Spleen (tissue), 11 donors: ENCODE data around the gene CYP2E1. TPM values are rescaled to one million over a fixed set of nuclear protein-coding genes. Genes with fewer than 3 reads are reported as not detected.

Source experiments
- DNase-seq: peaks from one replicate; pipeline ENCODE4 v3.0.0-alpha.2; 2020
- H3K27ac ChIP-seq, 8 donors: fragments of 200-600 bp; sonication (generic) in 7 of 8; 1 replicate in 4 of 8; 2 replicates in 4 of 8; pipeline versions ENCODE4 v1.5.0 to v1.8.0; 2016 to 2021; ENCODE audit warnings: inconsistent platforms in 4 of 8, mild to moderate bottlenecking in 4 of 8, moderate library complexity in 1 of 8
- H3K27me3 ChIP-seq, 7 donors: fragments of 200-600 bp; sonication (generic) in 6 of 7; replicated peaks in 1 of 7; 1 replicate in 4 of 7; 2 replicates in 3 of 7; pipeline versions ENCODE4 v1.5.0 to v1.8.0; 2016 to 2021; ENCODE audit warnings: inconsistent platforms in 3 of 7, mild to moderate bottlenecking in 1 of 7
- H3K36me3 ChIP-seq, 6 donors: fragments of 200-600 bp; sonication (generic) in 5 of 6; 1 replicate in 4 of 6; 2 replicates in 2 of 6; pipeline versions ENCODE4 v1.5.0 to v1.8.0; 2016 to 2021; ENCODE audit warnings: inconsistent platforms in 2 of 6
- H3K4me1 ChIP-seq, 6 donors: fragments of 200-600 bp; sonication (generic) in 5 of 6; 1 replicate in 3 of 6; 2 replicates in 3 of 6; pipeline versions ENCODE4 v1.5.0 to v1.8.0; 2016 to 2021; ENCODE audit warnings: inconsistent platforms in 3 of 6
- H3K4me3 ChIP-seq, 8 donors: fragments of 200-600 bp; sonication (generic) in 7 of 8; 1 replicate in 4 of 8; 2 replicates in 4 of 8; pipeline versions ENCODE4 v1.5.0 to v1.8.0; 2016 to 2021; ENCODE audit warnings: inconsistent platforms in 4 of 8, mild to moderate bottlenecking in 4 of 8, moderate library complexity in 2 of 8
- H3K9me3 ChIP-seq, 8 donors: fragments of 200-600 bp; sonication (generic) in 7 of 8; 1 replicate in 4 of 8; 2 replicates in 4 of 8; pipeline versions ENCODE4 v1.5.0 to v1.8.0; 2016 to 2021; ENCODE audit warnings: inconsistent platforms in 4 of 8
- CTCF ChIP-seq, 11 experiments: fragments of 200-600 bp in 7 of 11; fragments of 450-650 bp in 4 of 11; sonication (generic) in 4 of 11; IDR thresholded peaks in 8 of 11; conservative IDR thresholded peaks in 3 of 11; 1 replicate in 7 of 11; 2 replicates in 4 of 11; pipeline versions ENCODE4 v1.4.0 to v1.8.0; 2016 to 2021; ENCODE audit warnings: antibody characterized with exemption in 11 of 11, inconsistent platforms in 4 of 11, mild to moderate bottlenecking in 1 of 11
- POLR2A ChIP-seq, 3 donors: fragments of 450-650 bp; IDR thresholded peaks; one replicate each; pipeline ENCODE4 v1.5.1; 2017; ENCODE audit warnings: antibody characterized with exemption in 3 of 3, mild to moderate bottlenecking in 1 of 3
- POLR2AphosphoS5 ChIP-seq, 3 donors: sonication (generic); formaldehyde crosslinking; IDR thresholded peaks; one replicate each; pipeline ENCODE4 v1.5.1; 2017; ENCODE audit warnings: antibody characterized with exemption in 3 of 3
- WGBS, 5 donors: extraction: QIAGEN DNeasy Blood & Tissue Kit in 3 of 5; methylation state at CpG; one replicate each; pipeline versions ENCODE4 v1.1.5 to v1.1.7; 2013 to 2018; 5-methylcytosine and 5-hydroxymethylcytosine counted together
- intact Hi-C: fragments of 100-400 bp; cut with DNase I; formaldehyde crosslinking; loops from one replicate; pipeline ENCODE4 v1.15.0; 2023; ENCODE audit warnings: low total_unique reads
- polyA plus RNA-seq, 3 donors: library from polyadenylated mRNA; stranded (reverse); fragments of 200-250 nt; gene quantifications; one replicate each; pipeline ENCODE4 v1.2.1, GENCODE V29; 2013
- total RNA-seq, 7 donors: library from RNA; depleted of rRNA in 3 of 7; stranded (reverse); fragments of >200 nt in 3 of 7; fragmentation: NEBNext Ultra II Directional in 4 of 7; extraction: Animal tissue kit (Norgen Biotek cat#: 25700) in 4 of 7; gene quantifications; one replicate each; pipeline versions ENCODE4 v1.1.0 to v1.2.1, GENCODE V29; 2016 to 2021
- donor health status: healthy with polysubstance abuse.
- donor health status: DM: no; HTN: no; CAD: no; lungs with moderate emphysema.
- donor health status: DM: no; HTN: no; CAD: no.
- donor health status: Bipolar disorder and iron deficiency.
- donor health status: healthy.
- donor health status: DM: no; HTN: no; CAD: no.
- donor health status: DM: yes; HTN: yes; CAD: no.

CYP2E1 gene
- total and polyA plus RNA-seq, 10 donors, result 0.61 to 4.0 (median 1.5) TPM

- Histone ChIP-seq H3K27ac (no peak overlapping the region), H3K27me3 (peaks cover 10 to 65% (median 42%) of the 10 kb centered on the region in 7 donors), H3K36me3 (no peaks in the 10 kb centered on the region), H3K4me3 (peak overlapping the region in 7 of 8 donors; percentile 1 to 49 (median 14)), H3K9me3 (peaks cover 0 to 13% (median 7%) of the 10 kb centered on the region in 8 donors), H3K4me1 (peaks cover 15 to 32% (median 24%) of the 10 kb centered on the region in 6 donors)
- no peak for DNase-seq
- 3 to 39% (median 7%) methylated on average over 25 to 37 of the region's 37 CpGs for WGBS, 5 donors
- no peak for TF ChIP-seq CTCF (IDR thresholded peaks at IDR 0.05 in 8 of 11, conservative IDR thresholded peaks at IDR 0.05 in 3 of 11)
- intact Hi-C loops, result loop anchor here (10.0 kb wide), 1 partner anchor 194 kb away; the partner anchor contains the start of gene CALY
Measured at GRCh38 chr10:133528845-133529575, 1.8 kb downstream of the CYP2E1 start.

GRCh38 chr10:133529576-133529946 is 2.4 kb downstream of the CYP2E1 start:
- 7 to 37% (median 16%) methylated on average over 26 of the region's 26 CpGs for WGBS, 5 donors
- H3K27me3 ChIP-seq, result peaks cover 10 to 65% (median 42%) of the 10 kb centered on the region in 7 donors

GRCh38 chr10:133530506-133530905 is 3.3 kb downstream of the CYP2E1 start:
- no peak for TF ChIP-seq POLR2AphosphoS5 (IDR thresholded peaks at IDR 0.05)
- no peak for TF ChIP-seq POLR2A (IDR thresholded peaks at IDR 0.05)
- TF ChIP-seq CTCF (IDR thresholded peaks at IDR 0.05 in 8 of 11, conservative IDR thresholded peaks at IDR 0.05 in 3 of 11), result no peak
- Histone ChIP-seq H3K4me1 (peaks cover 15 to 32% (median 24%) of the 10 kb centered on the region in 6 donors), H3K4me3 (no peak overlapping the region), H3K27me3 (peaks cover 10 to 62% (median 42%) of the 10 kb centered on the region in 7 donors), H3K9me3 (no peaks in the 10 kb centered on the region), H3K27ac (no peak overlapping the region), H3K36me3 (no peaks in the 10 kb centered on the region)
- 26 to 42% (median 29%) methylated on average over 7 to 9 of the region's 9 CpGs for WGBS, 5 donors
- intact Hi-C loops, result no loop called here
- DNase-seq, result no peak

More at GRCh38 chr10:133529576-133529946, 2.4 kb downstream of the CYP2E1 start:
- peak overlapping the region in 3 of 8 donors; percentile 18 to 49 (median 19) for H3K4me3 ChIP-seq
- H3K36me3 ChIP-seq, result no peaks in the 10 kb centered on the region
- peaks cover 15 to 32% (median 24%) of the 10 kb centered on the region in 6 donors for H3K4me1 ChIP-seq
- DNase-seq, result no peak
- TF ChIP-seq POLR2A (IDR thresholded peaks at IDR 0.05) (no peak), POLR2AphosphoS5 (IDR thresholded peaks at IDR 0.05) (no peak), CTCF (IDR thresholded peaks at IDR 0.05 in 8 of 11, conservative IDR thresholded peaks at IDR 0.05 in 3 of 11) (no peak)
- peaks cover 0 to 8% (median 1%) of the 10 kb centered on the region in 8 donors for H3K9me3 ChIP-seq
- intact Hi-C loops, result loop anchor here (10.0 kb wide), 1 partner anchor 195 kb away; the partner anchor contains the start of gene CALY
- no peak overlapping the region for H3K27ac ChIP-seq

- Histone ChIP-seq H3K36me3 (peaks cover 0 to 3% (median 0%) of the 10 kb centered on the region in 6 donors), H3K4me1 (peaks cover 15 to 28% (median 23%) of the 10 kb centered on the region in 6 donors), H3K27ac (no peak overlapping the region), H3K9me3 (no peaks in the 10 kb centered on the region), H3K27me3 (peaks cover 6 to 40% (median 30%) of the 10 kb centered on the region in 7 donors), H3K4me3 (no peak overlapping the region)
- no peak for DNase-seq
- 79 to 93% (median 82%) methylated on average over 7 of the region's 7 CpGs for WGBS, 5 donors
- TF ChIP-seq CTCF (IDR thresholded peaks at IDR 0.05 in 8 of 11, conservative IDR thresholded peaks at IDR 0.05 in 3 of 11) (no peak), POLR2AphosphoS5 (IDR thresholded peaks at IDR 0.05) (no peak), POLR2A (IDR thresholded peaks at IDR 0.05) (no peak)
- intact Hi-C loops, result no loop called here
Measured at GRCh38 chr10:133532871-133533270, 5.7 kb downstream of the CYP2E1 start.
